Mesenchymal stem cell (in vitro differentiated cells and primary cell): ENCODE data around the gene CTDSP1.

ENCODE experiments used
- DNase-seq: peaks from one replicate; pipeline ENCODE4 v3.0.0-alpha.2; 2013
- H2AFZ ChIP-seq: one replicate; pipeline ENCODE4 v1.6.1; 2013; ENCODE audit warnings: low read depth, mild to moderate bottlenecking, control low read depth, inconsistent platforms, low read length, moderate library complexity
- H2AK5ac ChIP-seq: 2 replicates; pipeline ENCODE4 v1.6.1; 2013; ENCODE audit warnings: low read length, moderate library complexity, mild to moderate bottlenecking, inconsistent platforms; ENCODE audit not compliant: severe bottlenecking
- H2BK120ac ChIP-seq: one replicate; pipeline ENCODE4 v1.6.1; 2013; ENCODE audit warnings: low read depth, mild to moderate bottlenecking, inconsistent platforms, low read length, moderate library complexity
- H2BK12ac ChIP-seq, 2 experiments: one replicate each; pipeline ENCODE4 v1.6.1; 2013; ENCODE audit warnings: inconsistent platforms in 2 of 2, low read length in 2 of 2, mild to moderate bottlenecking in 2 of 2, moderate library complexity in 2 of 2, control low read depth in 1 of 2
- H2BK15ac ChIP-seq: one replicate; pipeline ENCODE4 v1.6.1; 2013; ENCODE audit warnings: mild to moderate bottlenecking, low read depth, inconsistent platforms; ENCODE audit not compliant: poor library complexity, severe bottlenecking
- H2BK5ac ChIP-seq: 2 replicates; pipeline ENCODE4 v1.6.1; 2013; ENCODE audit warnings: low read depth, mild to moderate bottlenecking, low read length, control low read depth, inconsistent platforms; ENCODE audit not compliant: poor library complexity, severe bottlenecking
- H3K14ac ChIP-seq, 2 experiments: one replicate each; pipeline ENCODE4 v1.6.1; 2013; ENCODE audit warnings: inconsistent platforms in 2 of 2, low read length in 2 of 2, control low read depth in 1 of 2, mild to moderate bottlenecking in 1 of 2, moderate library complexity in 1 of 2
- H3K18ac ChIP-seq, 2 experiments: one replicate each; pipeline ENCODE4 v1.6.1; 2013; ENCODE audit warnings: inconsistent platforms in 2 of 2, low read length in 2 of 2, control low read depth in 1 of 2, low read depth in 1 of 2, mild to moderate bottlenecking in 1 of 2
- H3K23ac ChIP-seq, 2 experiments: one replicate each; pipeline ENCODE4 v1.6.1; 2013; ENCODE audit warnings: inconsistent platforms in 2 of 2, low read length in 2 of 2, mild to moderate bottlenecking in 2 of 2, moderate library complexity in 2 of 2, control low read depth in 1 of 2
- H3K27ac ChIP-seq: 2 replicates; pipeline ENCODE4 v1.5.1; 2013; ENCODE audit warnings: mild to moderate bottlenecking, moderate library complexity, low read length, control low read depth, inconsistent platforms; ENCODE audit not compliant: poor library complexity, severe bottlenecking
- H3K27me3 ChIP-seq, 2 experiments: 2 replicates each; pipeline versions ENCODE4 v1.6.1 to v1.7.0; 2013; ENCODE audit warnings: low read length in 2 of 2, mild to moderate bottlenecking in 2 of 2, moderate library complexity in 2 of 2, control low read depth in 1 of 2, inconsistent platforms in 1 of 2; ENCODE audit not compliant: control insufficient read depth in 1 of 2, insufficient read depth in 1 of 2
- H3K36me3 ChIP-seq, 2 experiments: 2 replicates each; pipeline versions ENCODE4 v1.6.1 to v1.7.0; 2013; ENCODE audit warnings: low read length in 2 of 2, control low read depth in 1 of 2, inconsistent platforms in 1 of 2, low read depth in 1 of 2, mild to moderate bottlenecking in 1 of 2; ENCODE audit not compliant: insufficient read depth in 2 of 2, control insufficient read depth in 1 of 2
- H3K4ac ChIP-seq, 2 experiments: one replicate each; pipeline ENCODE4 v1.6.1; 2013; ENCODE audit warnings: inconsistent platforms in 2 of 2, low read length in 2 of 2, mild to moderate bottlenecking in 2 of 2, moderate library complexity in 2 of 2, control low read depth in 1 of 2, low read depth in 1 of 2
- H3K4me1 ChIP-seq: 2 replicates; pipeline ENCODE4 v1.6.1; 2013; ENCODE audit warnings: low read depth, low read length, control low read depth; ENCODE audit not compliant: control insufficient read depth, insufficient read depth
- H3K4me2 ChIP-seq: 2 replicates; pipeline ENCODE4 v1.6.1; 2013; ENCODE audit warnings: low read length, mild to moderate bottlenecking, inconsistent platforms; ENCODE audit not compliant: poor library complexity, severe bottlenecking
- H3K4me3 ChIP-seq, 2 experiments: 2 replicates each; pipeline versions ENCODE4 v1.5.1 to v1.7.0; 2013; ENCODE audit warnings: low read length in 2 of 2, mild to moderate bottlenecking in 2 of 2, control low read depth in 1 of 2, low read depth in 1 of 2; ENCODE audit not compliant: insufficient read depth in 1 of 2
- H3K79me1 ChIP-seq: replicated peaks from 2 replicates; pipeline ENCODE4 v1.6.1; 2013; ENCODE audit warnings: mild to moderate bottlenecking, control low read depth, low read length, inconsistent platforms; ENCODE audit not compliant: poor library complexity, severe bottlenecking
- H3K9ac ChIP-seq: 2 replicates; pipeline ENCODE4 v1.7.0; 2013; ENCODE audit warnings: mild to moderate bottlenecking, low read length, moderate library complexity
- H3K9me3 ChIP-seq: 2 replicates; pipeline ENCODE4 v1.7.0; 2013; ENCODE audit warnings: mild to moderate bottlenecking, low read length; ENCODE audit not compliant: control insufficient read depth
- H4K8ac ChIP-seq: one replicate; pipeline ENCODE4 v1.6.1; 2013; ENCODE audit warnings: inconsistent platforms, mild to moderate bottlenecking, low read length, moderate library complexity
- H4K91ac ChIP-seq: one replicate; pipeline ENCODE4 v1.6.1; 2013; ENCODE audit warnings: mild to moderate bottlenecking, low read length, inconsistent platforms
- WGBS: methylation state at CpG from one replicate; pipeline ENCODE4 v1.1.7; 2013; ENCODE audit warnings: mixed read lengths; 5-methylcytosine and 5-hydroxymethylcytosine counted together

CTDSP1 gene

GRCh38 chr2:218419630-218420216 lies 20.1 kb downstream of the CTDSP1 start:
- Histone ChIP-seq H3K14ac (no peak overlapping the region), H2BK15ac (no peak overlapping the region), H4K91ac (no peak overlapping the region)

GRCh38 chr2:218421027-218421426 lies 21.4 kb downstream of the CTDSP1 start:
- H3K18ac ChIP-seq = no peak overlapping the region
- H2AFZ ChIP-seq = no peak overlapping the region
- no peaks in the 10 kb centered on the region for H3K9me3 ChIP-seq
- no peak overlapping the region for H2BK15ac ChIP-seq
- no peak for DNase-seq
- H3K23ac ChIP-seq = no peak overlapping the region
- no peak overlapping the region for H3K4me2 ChIP-seq
- H3K4ac ChIP-seq = no peak overlapping the region
- peaks cover 2% of the 10 kb centered on the region for H3K4me1 ChIP-seq
- peaks cover 0 to 3% of the 10 kb centered on the region in 2 experiments for H3K36me3 ChIP-seq
- H2BK5ac ChIP-seq = no peak overlapping the region
- WGBS = 92% methylated on average over 2 of the region's 2 CpGs
- H2BK12ac ChIP-seq = no peak overlapping the region
- H3K27me3 ChIP-seq = peaks cover 3 to 35% of the 10 kb centered on the region in 2 experiments
- no peak overlapping the region for H4K91ac ChIP-seq
- H4K8ac ChIP-seq = no peak overlapping the region
- H3K9ac ChIP-seq = no peak overlapping the region
- H2AK5ac ChIP-seq = no peak overlapping the region
- H3K4me3 ChIP-seq = no peak overlapping the region
- no peak overlapping the region for H3K27ac ChIP-seq
- H2BK120ac ChIP-seq = no peak overlapping the region
- no peak overlapping the region for H3K14ac ChIP-seq
- H3K79me1 ChIP-seq = no peaks in the 10 kb centered on the region

More at GRCh38 chr2:218419630-218420216, 20.1 kb downstream of the CTDSP1 start:
- no peak overlapping the region for H3K4ac ChIP-seq
- H3K79me1 ChIP-seq = no peaks in the 10 kb centered on the region
- no peak overlapping the region for H2BK12ac ChIP-seq
- H3K27me3 ChIP-seq = peaks cover 3 to 35% of the 10 kb centered on the region in 2 experiments
- H3K4me1 ChIP-seq = no peaks in the 10 kb centered on the region
- H3K4me3 ChIP-seq = no peak overlapping the region
- no peak overlapping the region for H3K4me2 ChIP-seq
- H3K9me3 ChIP-seq = no peaks in the 10 kb centered on the region
- no peak overlapping the region for H2AK5ac ChIP-seq
- no peak overlapping the region for H2AFZ ChIP-seq
- H3K23ac ChIP-seq = no peak overlapping the region
- no peak overlapping the region for H3K9ac ChIP-seq
- H3K27ac ChIP-seq = no peak overlapping the region
- H3K36me3 ChIP-seq = no peaks in the 10 kb centered on the region
- no peak overlapping the region for H2BK120ac ChIP-seq
- DNase-seq = no peak
- H3K18ac ChIP-seq = no peak overlapping the region
- whole genome bisulfite sequencing = 85% methylated on average over 7 of the region's 7 CpGs
- H2BK5ac ChIP-seq = no peak overlapping the region
- no peak overlapping the region for H4K8ac ChIP-seq

GRCh38 chr2:218422403-218423086 lies 22.9 kb downstream of the CTDSP1 start:
- peaks cover under 1 to 28% of the 10 kb centered on the region in 2 experiments for H3K27me3 ChIP-seq
- no peak overlapping the region for H3K9ac ChIP-seq
- no peak overlapping the region for H3K4me2 ChIP-seq
- H3K14ac ChIP-seq = no peak overlapping the region
- H3K79me1 ChIP-seq = no peaks in the 10 kb centered on the region
- H2AK5ac ChIP-seq = no peak overlapping the region
- H3K4me3 ChIP-seq = no peak overlapping the region
- H2BK120ac ChIP-seq = no peak overlapping the region
- no peak overlapping the region for H2BK12ac ChIP-seq
- H3K36me3 ChIP-seq = peaks cover 0 to 3% of the 10 kb centered on the region in 2 experiments
- H3K27ac ChIP-seq = no peak overlapping the region
- H4K8ac ChIP-seq = no peak overlapping the region
- no peak overlapping the region for H3K4ac ChIP-seq
- H4K91ac ChIP-seq = no peak overlapping the region
- H2BK5ac ChIP-seq = no peak overlapping the region
- H3K9me3 ChIP-seq = no peaks in the 10 kb centered on the region
- H2AFZ ChIP-seq = no peak overlapping the region
- 87% methylated on average over 9 of the region's 9 CpGs for WGBS
- no peak overlapping the region for H3K18ac ChIP-seq
- H2BK15ac ChIP-seq = no peak overlapping the region
- no peak for DNase-seq
- H3K23ac ChIP-seq = no peak overlapping the region
- peaks cover 2% of the 10 kb centered on the region for H3K4me1 ChIP-seq

GRCh38 chr2:218423584-218423983 lies 23.9 kb downstream of the CTDSP1 start:
- H3K27ac ChIP-seq = no peak overlapping the region
- H3K79me1 ChIP-seq = no peaks in the 10 kb centered on the region
- H3K14ac ChIP-seq = no peak overlapping the region
- no peak overlapping the region for H2BK12ac ChIP-seq
- no peak for DNase-seq
- H2BK5ac ChIP-seq = no peak overlapping the region
- H3K9ac ChIP-seq = no peak overlapping the region
- no peak overlapping the region for H3K4me3 ChIP-seq
- H3K36me3 ChIP-seq = peaks cover 0 to 3% of the 10 kb centered on the region in 2 experiments
- peaks cover 0 to 25% of the 10 kb centered on the region in 2 experiments for H3K27me3 ChIP-seq
- H3K18ac ChIP-seq = no peak overlapping the region
- no peak overlapping the region for H2AK5ac ChIP-seq
- H3K9me3 ChIP-seq = no peaks in the 10 kb centered on the region
- H3K4ac ChIP-seq = no peak overlapping the region
- H2BK120ac ChIP-seq = no peak overlapping the region
- WGBS = 91% methylated on average over 5 of the region's 9 CpGs
- H4K8ac ChIP-seq = no peak overlapping the region
- H2AFZ ChIP-seq = no peak overlapping the region
- no peak overlapping the region for H3K4me2 ChIP-seq
- H3K4me1 ChIP-seq = peaks cover 2% of the 10 kb centered on the region
- no peak overlapping the region for H3K23ac ChIP-seq
- H2BK15ac ChIP-seq = no peak overlapping the region
- no peak overlapping the region for H4K91ac ChIP-seq
